PC-9 (cell line): ENCODE results near the gene ARPC1B. TPM values are rescaled to one million over a fixed set of nuclear protein-coding genes. Genes with fewer than 3 reads are reported as not detected.

ENCODE experiments used
- BruUV-seq: library from RNA; stranded (reverse); fragments of 400-500 nt; replicated peaks from 2 replicates; lab custom pipeline; 2021; lab: Mats Ljungman, UMichigan
- CTCF ChIA-PET: fragments of 300-600 bp; sonication (Branson Sonifier 250); formaldehyde crosslinking; loops from one replicate; lab custom pipeline; 2022; ENCODE audit warnings: antibody characterized with exemption; lab: Charles Lee
- POLR2A ChIA-PET: fragments of 300-600 bp; sonication (Branson Sonifier 250); formaldehyde crosslinking; loops from one replicate; lab custom pipeline; 2022; ENCODE audit warnings: antibody characterized with exemption; ENCODE audit not compliant: unreplicated experiment; lab: Charles Lee
- DNase-seq, 2 experiments: peaks; one replicate each; pipeline versions ENCODE4 v3.0.0 to v3.0.0-alpha.2; 2015 to 2022; ENCODE audit warnings: mixed read lengths in 1 of 2
- H2AFZ ChIP-seq: fragments of 200-600 bp; sonication (generic); 2 replicates; pipeline ENCODE4 v1.8.1; 2017; ENCODE audit warnings: antibody characterized with exemption
- H3F3A ChIP-seq: fragments of 200-600 bp; sonication (generic); 2 replicates; pipeline ENCODE4 v1.8.1; 2017; ENCODE audit warnings: antibody characterized with exemption, mild to moderate bottlenecking, low read depth; ENCODE audit not compliant: insufficient read depth
- H3K27ac ChIP-seq: fragments of 200-600 bp; sonication (generic); 2 replicates; pipeline ENCODE4 v1.6.1; 2016; ENCODE audit warnings: mixed run types
- H3K27me3 ChIP-seq: fragments of 200-600 bp; sonication (generic); 2 replicates; pipeline ENCODE4 v1.6.1; 2016; ENCODE audit warnings: low read depth, mixed run types; ENCODE audit not compliant: insufficient read depth
- H3K36me3 ChIP-seq: fragments of 200-600 bp; sonication (generic); 2 replicates; pipeline ENCODE4 v1.6.1; 2016; ENCODE audit warnings: low read depth, mixed run types
- H3K4me1 ChIP-seq: fragments of 200-600 bp; sonication (generic); replicated peaks from 2 replicates; pipeline ENCODE4 v1.6.1; 2016; ENCODE audit warnings: mixed run types; ENCODE audit not compliant: insufficient read depth
- H3K4me2 ChIP-seq: fragments of 200-600 bp; sonication (generic); 2 replicates; pipeline ENCODE4 v1.6.1; 2017; ENCODE audit warnings: mixed run types
- H3K4me3 ChIP-seq: fragments of 200-600 bp; sonication (generic); 2 replicates; pipeline ENCODE4 v1.6.1; 2016; ENCODE audit warnings: mixed run types
- H3K79me2 ChIP-seq: fragments of 200-600 bp; sonication (generic); 2 replicates; pipeline ENCODE4 v1.6.1; 2017; ENCODE audit warnings: low read depth, mixed run types
- H3K9me2 ChIP-seq: fragments of 200-600 bp; sonication (generic); 2 replicates; pipeline ENCODE4 v1.8.1; 2017; ENCODE audit warnings: mild to moderate bottlenecking; ENCODE audit not compliant: insufficient read depth
- H3K9me3 ChIP-seq: fragments of 200-600 bp; sonication (generic); 2 replicates; pipeline ENCODE4 v1.8.1; 2016; ENCODE audit warnings: low read depth; ENCODE audit not compliant: insufficient read depth
- H4K20me1 ChIP-seq: fragments of 200-600 bp; sonication (generic); 2 replicates; pipeline ENCODE4 v1.8.1; 2017; ENCODE audit not compliant: insufficient read depth
- CTCF ChIP-seq: fragments of 200-600 bp; sonication (generic); conservative IDR thresholded peaks from 2 replicates; pipeline ENCODE4 v1.6.1; 2017; ENCODE audit warnings: mixed run types, antibody characterized with exemption, mild to moderate bottlenecking, moderate library complexity
- EZH2 ChIP-seq: fragments of 200-600 bp; sonication (generic); IDR thresholded peaks from 2 replicates; pipeline ENCODE4 v1.8.0; 2017; ENCODE audit warnings: antibody characterized with exemption, low read depth
- intact Hi-C: fragments of 100-400 bp; cut with micrococcal nuclease; formaldehyde crosslinking; loops from one replicate; pipeline ENCODE4 v1.10.0; 2022; ENCODE audit not compliant: unreplicated experiment
- total RNA-seq: library from RNA; stranded (reverse); gene quantifications from 2 replicates; pipeline ENCODE4 v1.2.3, GENCODE V29; 2021

The ARPC1B gene
- total RNA-seq, 1 experiment from 2014 or later = 276 TPM

- ChIA-PET CTCF (interaction anchor here (0.6 kb wide), 1 partner anchor 969 kb away, joined by 3 read pairs; no protein-coding TSS in a partner anchor), POLR2A (interaction anchor here (0.5 to 0.7 kb wide), 3 partner anchors 8 to 497 kb away, joined by 3 to 6 read pairs (median 5); no protein-coding TSS in a partner anchor)
- no peaks in the 10 kb centered on the region for H3K9me2 ChIP-seq
- peaks cover 12% of the 10 kb centered on the region; the same call in 1 of the 2 replicates for H3F3A ChIP-seq
- TF ChIP-seq CTCF (no peak), EZH2 (no peak)
- H4K20me1 ChIP-seq = peaks cover 15% of the 10 kb centered on the region
- DNase-seq = no peak
- H3K79me2 ChIP-seq = peaks cover 45% of the 10 kb centered on the region
- H3K4me3 ChIP-seq = peak overlapping the region; percentile 84
- H3K27me3 ChIP-seq = no peaks in the 10 kb centered on the region
- H3K4me2 ChIP-seq = peak overlapping the region; percentile 85
- intact Hi-C loops = loop anchor here (2.0 kb wide), 1 partner anchor 29 kb away; the partner anchor contains the start of genes BUD31 and PDAP1
- BruUV-seq = no TSS peak
- H3K9me3 ChIP-seq = no peaks in the 10 kb centered on the region
- peak overlapping the region; percentile 96 for H2AFZ ChIP-seq
- H3K4me1 ChIP-seq = peaks cover 15% of the 10 kb centered on the region; the same call in 1 of the 2 replicates
- H3K36me3 ChIP-seq = peaks cover 15% of the 10 kb centered on the region; the same call in 1 of the 2 replicates
- peak overlapping the region; percentile 33; the same call in 1 of the 2 replicates for H3K27ac ChIP-seq
Observed at GRCh38 chr7:99437946-99438572, 63.5 kb downstream of the ARPC1B start.

DNA sequence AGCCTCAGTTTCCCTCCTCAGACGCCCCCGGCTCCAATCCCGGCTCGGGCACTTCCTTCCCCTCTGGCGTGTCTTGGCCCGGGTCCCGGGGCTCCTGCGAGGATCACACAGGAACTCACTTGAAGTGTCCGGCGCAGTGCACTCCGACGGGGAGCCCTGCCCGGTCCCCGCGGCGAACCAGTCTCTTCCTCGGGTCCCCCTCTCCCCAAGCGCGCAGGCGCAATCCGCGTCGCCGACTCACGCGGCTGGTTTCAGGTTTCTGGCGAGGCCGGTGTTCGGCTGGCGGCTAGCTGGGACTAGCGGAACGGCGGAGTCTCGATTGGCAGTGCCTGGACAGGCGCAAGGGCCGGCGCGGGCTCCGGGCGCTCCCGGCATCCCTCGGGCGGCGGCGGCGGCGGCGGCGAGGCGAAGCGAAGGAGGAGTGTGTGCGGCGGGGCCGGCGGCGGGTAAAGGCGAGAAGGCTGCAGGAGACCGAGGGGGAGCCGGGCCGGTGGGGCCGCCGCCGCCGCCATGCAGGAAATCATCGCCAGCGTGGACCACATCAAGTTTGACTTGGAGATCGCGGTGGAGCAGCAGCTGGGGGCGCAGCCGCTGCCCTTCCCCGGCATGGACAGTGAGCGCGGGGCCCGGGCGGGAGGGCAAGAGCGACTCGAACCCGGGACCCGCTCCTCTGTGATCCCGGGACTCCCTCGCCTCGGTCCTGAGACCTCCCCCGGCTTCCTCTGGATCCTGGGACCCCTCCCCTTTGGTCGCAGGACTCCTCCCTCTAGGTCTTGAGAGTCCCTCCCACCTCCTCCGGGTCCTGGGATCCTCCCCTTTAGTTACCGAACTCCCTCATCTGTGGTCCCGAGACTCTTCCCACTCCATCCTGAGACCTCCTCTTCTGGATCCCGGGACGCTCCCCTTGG is 64.3 kb downstream of the ARPC1B start, which contains the start of the genes CPSF4 and PTCD1:
TSS of gene CPSF4 (plus strand) at position 371 of the 908 bp plus-strand sequence. CDS start at position 511, 140 bp downstream.
TSS of gene PTCD1 (minus strand) at position 226 of the 908 bp plus-strand sequence. CDS start 3,556 bp downstream, outside the sequence.
- BruUV-seq = no TSS peak
- peak; percentile 88 to 98 for DNase-seq
- Histone ChIP-seq H3K36me3 (peaks cover 22% of the 10 kb centered on the region; the same call in 1 of the 2 replicates), H3K79me2 (peaks cover 45% of the 10 kb centered on the region), H3K4me2 (peak within 1 kb of the TSS; percentile 85), H3K4me1 (peaks cover 15% of the 10 kb centered on the region; the same call in 1 of the 2 replicates), H3K9me2 (no peaks in the 10 kb centered on the region), H3K27ac (peak within 1 kb of the TSS; percentile 33; the same call in 1 of the 2 replicates), H2AFZ (peak within 1 kb of the TSS; percentile 96), H3K9me3 (no peaks in the 10 kb centered on the region), H4K20me1 (peaks cover 15% of the 10 kb centered on the region), H3F3A (peaks cover 12% of the 10 kb centered on the region; the same call in 1 of the 2 replicates), H3K27me3 (no peaks in the 10 kb centered on the region), H3K4me3 (peak within 1 kb of the TSS; percentile 84)
- ChIA-PET POLR2A (interaction anchor here (0.6 to 0.7 kb wide), 2 partner anchors 178 to 497 kb away, joined by 3 to 6 read pairs; no protein-coding TSS in a partner anchor), CTCF (no interaction called here)
- intact Hi-C loops = loop anchor here (2.0 kb wide), 1 partner anchor 30 kb away; the partner anchor contains the start of genes BUD31 and PDAP1
- TF ChIP-seq CTCF = no peak
- no peak for TF ChIP-seq EZH2
